HG03354 (cell line): ENCODE data around the gene ACO2.

Source experiments
- ATAC-seq: cut with Tn5 transposase; IDR thresholded peaks from one replicate; pipeline ENCODE4 v1.9.1; 2021; ENCODE audit warnings: mild to moderate bottlenecking; ENCODE audit not compliant: unreplicated experiment, poor library complexity, severe bottlenecking

ACO2 gene

DNA sequence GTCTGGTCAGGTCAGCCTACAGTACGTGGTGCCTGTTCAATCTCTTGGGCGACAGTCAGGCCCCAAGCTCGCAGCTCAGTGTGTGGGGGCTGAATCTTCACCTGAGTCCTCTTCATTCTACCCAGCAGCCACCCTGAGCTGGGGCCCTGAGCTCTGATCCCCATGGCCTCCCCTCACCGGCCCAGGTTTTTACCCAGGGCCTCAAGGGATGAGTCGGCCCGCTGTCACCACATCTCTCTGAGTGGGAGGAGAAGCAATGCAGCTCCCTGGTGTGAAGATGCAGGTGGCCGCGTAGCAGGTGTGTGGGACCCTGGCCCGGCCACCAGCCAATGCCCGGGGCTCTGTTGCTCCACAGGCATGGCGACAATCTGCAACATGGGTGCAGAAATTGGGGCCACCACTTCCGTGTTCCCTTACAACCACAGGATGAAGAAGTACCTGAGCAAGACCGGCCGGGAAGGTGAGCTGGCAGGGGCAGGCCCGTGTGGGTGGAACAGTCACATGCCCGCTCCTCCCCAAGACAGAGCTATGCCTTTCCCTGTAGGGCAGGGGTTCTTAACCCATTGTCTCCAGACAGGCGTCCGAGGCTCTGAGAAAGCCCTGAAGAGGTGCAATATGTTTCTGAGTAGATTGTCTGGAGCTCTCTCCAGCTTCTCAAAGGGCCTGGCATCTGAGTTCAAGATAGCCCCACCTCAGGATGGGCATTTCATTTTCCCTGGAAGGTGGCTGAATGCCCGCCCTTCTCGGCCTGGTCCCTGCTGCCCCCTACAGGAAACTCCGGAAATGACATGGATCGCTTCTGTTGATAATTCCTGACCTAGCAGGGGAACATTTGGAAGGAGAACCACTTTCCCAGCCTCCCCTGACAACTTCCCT is 48.5 kb downstream of the ACO2 start:
- ATAC-seq: no peak

GRCh38 chr22:41518048-41518347 is 49.1 kb downstream of the ACO2 start:
- ATAC-seq: no peak

- no peak for ATAC-seq
These were observed 52.2 kb downstream of the ACO2 start for GRCh38 chr22:41521126-41521525.

DNA sequence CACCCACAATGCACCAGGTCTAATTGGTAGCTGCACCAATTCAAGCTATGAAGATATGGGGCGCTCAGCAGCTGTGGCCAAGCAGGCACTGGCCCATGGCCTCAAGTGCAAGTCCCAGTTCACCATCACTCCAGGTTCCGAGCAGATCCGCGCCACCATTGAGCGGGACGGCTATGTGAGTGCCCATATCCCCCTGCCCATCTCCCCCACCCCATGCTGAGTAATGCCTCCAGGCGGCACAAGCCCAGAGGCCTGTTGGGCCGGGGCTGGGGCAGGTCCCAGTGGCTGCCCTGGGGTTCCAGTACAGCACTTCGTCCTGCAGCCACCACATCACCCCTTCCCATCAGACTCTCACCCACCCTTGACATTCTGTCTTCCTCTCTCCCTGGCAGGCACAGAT is 53.9 kb downstream of the ACO2 start:
- no peak for ATAC-seq

DNA sequence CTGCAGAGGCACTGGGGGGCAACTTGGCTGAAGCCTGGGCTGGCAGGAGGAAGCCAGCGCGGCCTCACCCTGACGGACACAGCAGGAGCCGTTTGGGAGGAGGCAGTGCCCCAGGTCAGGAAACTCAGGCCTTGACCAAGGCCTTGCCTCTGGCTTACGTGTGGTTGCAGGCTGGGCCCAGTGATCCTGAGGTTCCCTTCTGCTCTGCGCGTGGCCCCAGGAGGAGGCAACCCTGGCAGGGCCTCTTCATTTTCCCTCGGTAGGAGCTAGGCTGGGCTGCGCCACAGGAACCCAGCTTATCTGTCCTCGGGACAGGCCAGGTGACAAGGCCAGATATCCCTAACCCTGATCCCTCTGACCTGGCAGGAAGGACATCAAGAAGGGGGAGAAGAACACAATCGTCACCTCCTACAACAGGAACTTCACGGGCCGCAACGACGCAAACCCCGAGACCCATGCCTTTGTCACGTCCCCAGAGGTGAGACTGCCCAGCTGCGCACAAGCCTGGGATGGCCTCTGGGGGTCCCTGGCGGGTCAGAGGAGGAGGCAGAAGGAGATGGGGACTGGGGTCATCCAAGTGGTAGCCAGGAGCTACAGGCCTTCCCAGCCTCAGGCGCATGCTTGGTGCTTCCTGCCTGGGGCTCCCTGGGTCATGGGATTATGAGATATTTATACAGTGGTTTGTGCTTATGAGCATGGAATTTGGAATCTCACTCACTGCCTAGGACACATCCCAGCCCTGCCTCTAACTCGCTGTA is 54.7 kb downstream of the ACO2 start:
- no peak for ATAC-seq

DNA sequence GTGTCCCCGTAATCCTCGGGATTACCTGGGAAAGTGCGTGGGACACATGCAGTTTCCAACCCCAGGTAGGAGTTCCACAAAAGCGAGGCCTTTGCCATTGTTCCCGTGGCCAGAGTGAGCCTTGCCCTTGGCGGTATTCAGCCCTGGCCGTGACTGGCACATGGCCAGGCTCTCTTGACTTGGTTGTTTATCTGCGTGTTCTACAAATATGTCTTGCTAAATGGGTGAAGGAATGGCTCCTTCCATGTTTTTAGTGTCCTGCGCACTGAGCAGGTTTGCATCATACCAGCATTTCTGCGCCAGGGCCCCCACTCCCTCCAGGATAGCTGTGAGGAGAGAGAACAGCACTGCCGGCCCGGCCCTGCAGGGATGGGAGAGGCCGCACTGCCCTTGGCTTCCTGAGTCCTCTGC is 55.3 kb downstream of the ACO2 start:
- ATAC-seq: no peak

- ATAC-seq: no peak
These were observed 56.0 kb downstream of the ACO2 start for GRCh38 chr22:41524809-41525449.

DNA sequence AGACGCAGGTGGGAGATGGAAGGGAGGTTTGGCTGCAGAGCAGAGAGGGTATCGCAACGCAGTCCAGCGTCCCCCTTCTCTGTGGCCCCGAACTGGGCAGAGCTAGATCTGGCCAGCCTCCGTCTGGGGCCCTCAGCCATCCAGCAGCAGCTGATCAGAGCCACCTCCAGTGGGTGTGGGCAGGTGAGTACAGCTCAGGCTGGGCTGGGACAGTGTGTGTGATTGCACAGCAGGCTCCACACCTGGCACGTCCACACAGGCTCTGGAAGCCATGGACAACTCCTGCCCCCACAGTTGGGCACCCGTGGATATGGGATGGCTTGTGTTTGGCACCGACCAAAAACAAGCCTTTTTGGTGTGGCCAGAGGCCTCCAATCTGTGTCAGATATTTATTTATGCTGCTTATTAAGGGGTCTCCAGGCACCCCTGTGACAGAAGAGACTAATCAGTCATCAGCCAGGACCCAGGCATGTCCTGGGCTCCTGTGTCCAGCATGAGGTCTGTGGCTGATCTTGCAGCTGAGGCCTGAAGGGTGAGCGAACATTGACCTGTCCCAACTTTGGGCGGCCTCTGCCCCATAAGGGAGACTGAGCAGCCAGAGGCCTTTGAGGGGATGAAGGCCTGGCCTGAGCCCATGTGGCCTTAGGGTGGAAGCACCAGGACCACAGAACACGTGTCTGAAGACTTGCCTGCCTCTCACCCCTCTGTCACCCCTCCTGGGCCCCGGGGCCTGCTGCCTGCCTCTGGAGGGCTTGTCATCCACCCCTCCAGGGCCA is 56.7 kb downstream of the ACO2 start:
- ATAC-seq: no peak

- ATAC-seq: no peak
These were observed 57.4 kb downstream of the ACO2 start for GRCh38 chr22:41526226-41526829.

GRCh38 chr22:41526830-41527799 is 58.2 kb downstream of the ACO2 start:
- ATAC-seq: no peak

GRCh38 chr22:41528132-41528766 is 59.3 kb downstream of the ACO2 start:
- ATAC-seq: no peak

GRCh38 chr22:41528938-41529561 is 60.1 kb downstream of the ACO2 start:
- no peak for ATAC-seq

GRCh38 chr22:41530890-41531714 is 62.2 kb downstream of the ACO2 start:
- ATAC-seq: no peak

- no peak for ATAC-seq
These were observed 63.0 kb downstream of the ACO2 start for GRCh38 chr22:41531715-41532477.

DNA sequence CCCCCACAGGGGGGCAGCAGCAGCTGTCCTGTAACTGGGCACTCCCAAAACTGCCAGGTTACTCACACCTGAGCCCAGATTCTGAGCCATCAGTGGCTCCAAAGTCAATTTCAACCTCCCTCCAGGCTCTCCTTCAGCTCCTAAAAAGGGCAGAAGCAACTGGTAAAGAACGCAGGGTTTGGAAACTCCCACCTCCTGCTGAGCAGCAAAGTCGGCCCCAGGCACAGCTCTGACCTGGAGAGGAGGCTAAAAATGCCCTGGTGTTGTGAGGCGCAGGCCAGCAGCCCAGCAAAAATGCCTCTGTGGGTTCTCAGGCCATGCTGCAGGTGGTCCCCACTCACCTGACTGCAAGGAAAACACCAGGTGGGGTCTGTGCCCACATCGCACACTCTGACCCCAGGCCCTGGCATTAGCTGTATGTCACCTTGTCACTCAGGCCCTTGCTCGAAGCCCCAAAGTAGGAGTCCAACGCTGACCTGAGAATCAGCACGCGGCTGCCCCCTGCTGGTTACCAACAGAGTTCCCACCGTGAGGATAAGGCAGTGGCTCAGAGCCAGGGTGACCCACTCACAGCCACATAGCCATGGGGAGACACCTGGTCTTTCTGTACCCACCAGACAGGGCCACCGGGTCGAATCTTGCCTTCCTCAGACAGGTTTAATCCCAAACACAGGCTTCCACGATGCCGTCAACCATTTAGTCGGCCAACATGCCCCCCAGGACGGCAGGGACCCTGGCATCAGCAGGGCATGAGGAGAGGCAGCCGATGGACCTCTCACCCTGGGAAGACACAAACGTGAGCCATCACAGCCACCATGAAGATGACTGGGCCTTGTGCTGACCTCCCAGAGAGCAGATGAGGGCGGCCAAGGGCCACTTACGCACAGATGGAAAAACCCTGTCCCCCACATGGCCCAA is 64.2 kb downstream of the ACO2 start:
- no peak for ATAC-seq
